A549 treated with DMSO at 1 μM for 4 hours (cell line): ENCODE measurements around the gene REM1. TPM values are rescaled to one million over a fixed set of nuclear protein-coding genes. Genes with fewer than 3 reads are reported as not detected.

Experiments
- total RNA-seq: library from RNA; stranded (reverse); fragments of 200-300 nt; extraction: Qiagen RNA extraction; gene quantifications from 5 replicates; pipeline ENCODE4 v1.2.3, GENCODE V29; 2022; ENCODE audit warnings: low read depth

The REM1 gene, protein sequence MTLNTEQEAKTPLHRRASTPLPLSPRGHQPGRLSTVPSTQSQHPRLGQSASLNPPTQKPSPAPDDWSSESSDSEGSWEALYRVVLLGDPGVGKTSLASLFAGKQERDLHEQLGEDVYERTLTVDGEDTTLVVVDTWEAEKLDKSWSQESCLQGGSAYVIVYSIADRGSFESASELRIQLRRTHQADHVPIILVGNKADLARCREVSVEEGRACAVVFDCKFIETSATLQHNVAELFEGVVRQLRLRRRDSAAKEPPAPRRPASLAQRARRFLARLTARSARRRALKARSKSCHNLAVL
- 0.13 TPM in 2 of 5 replicates, not detected in the others for total RNA-seq

DNA sequence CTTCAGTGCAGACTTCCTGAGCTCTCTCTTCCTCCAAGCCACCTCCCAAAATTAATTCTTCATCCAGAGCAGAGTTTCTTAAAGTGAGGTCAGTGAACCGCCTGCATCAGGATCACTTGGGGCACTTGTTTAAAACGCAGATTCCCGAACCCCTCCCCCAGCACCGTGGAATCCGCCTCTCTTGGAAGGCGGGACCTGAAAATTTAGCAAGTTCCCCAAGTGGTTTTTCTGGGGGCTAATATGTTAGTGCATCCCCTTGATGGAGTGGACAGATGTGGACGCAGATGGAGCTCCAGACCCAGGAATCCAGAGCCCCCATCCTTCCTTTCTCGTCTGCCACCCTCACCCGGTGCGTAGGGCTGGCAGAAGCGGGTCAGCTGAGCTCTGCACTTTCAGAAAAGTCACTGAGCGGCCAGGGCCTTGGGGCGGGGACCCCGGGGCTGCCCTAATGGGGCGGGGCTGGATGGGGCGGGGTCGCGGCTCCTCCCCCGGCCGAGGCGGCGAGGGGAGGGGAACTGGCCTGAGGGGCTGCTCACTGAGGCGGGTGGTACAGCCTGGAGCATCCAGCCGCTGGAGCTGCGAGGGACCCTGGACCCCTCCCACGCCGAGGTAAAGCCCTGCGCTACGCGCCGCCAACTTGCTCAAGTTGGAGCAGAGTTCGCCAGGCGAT, at the start of gene REM1, which contains the start of gene DEFB124:
Gene REM1, plus strand, starts transcription at position 531 of the 670 bp plus-strand sequence. CDS start 1,158 bp downstream, outside the sequence.
Gene DEFB124, minus strand, starts transcription at position 370 of the 670 bp plus-strand sequence. CDS start 2,114 bp downstream, outside the sequence.

DNA sequence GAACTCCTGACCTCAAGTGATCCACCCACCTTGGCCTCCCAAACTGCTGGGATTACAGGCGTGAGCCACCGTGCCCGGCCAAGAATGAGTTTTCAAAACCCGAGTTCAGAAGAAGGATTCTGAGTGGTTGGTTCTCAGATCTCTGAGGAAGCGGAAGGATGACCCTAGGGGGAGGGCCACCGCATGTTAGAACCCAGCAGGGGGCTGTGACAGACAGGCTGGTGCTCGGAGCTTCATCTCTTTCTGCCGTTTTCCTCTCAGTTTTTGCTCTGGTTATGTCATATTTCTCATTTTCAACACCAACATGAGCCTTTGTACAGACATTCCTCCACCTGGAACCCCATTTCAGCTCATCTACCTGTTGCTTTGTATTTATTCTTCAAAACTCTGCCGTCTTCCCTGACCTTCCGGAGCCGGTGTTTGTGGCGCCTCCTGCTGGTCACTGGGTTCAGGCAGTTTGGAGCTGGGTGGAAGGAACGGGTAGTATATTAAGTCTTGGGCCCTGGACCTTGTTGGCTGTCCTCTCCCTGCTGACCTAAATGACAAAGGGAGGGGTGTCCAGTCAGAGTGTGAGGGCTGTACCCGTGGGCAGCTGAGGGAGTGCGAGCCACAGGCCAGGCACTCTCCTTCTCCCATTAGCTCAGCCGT, 35.0 kb upstream of the REM1 start, which contains the start of gene DEFB123:
Gene DEFB123, plus strand, starts transcription at position 621 of the 648 bp plus-strand sequence. CDS start 67 bp downstream, outside the sequence.

DNA sequence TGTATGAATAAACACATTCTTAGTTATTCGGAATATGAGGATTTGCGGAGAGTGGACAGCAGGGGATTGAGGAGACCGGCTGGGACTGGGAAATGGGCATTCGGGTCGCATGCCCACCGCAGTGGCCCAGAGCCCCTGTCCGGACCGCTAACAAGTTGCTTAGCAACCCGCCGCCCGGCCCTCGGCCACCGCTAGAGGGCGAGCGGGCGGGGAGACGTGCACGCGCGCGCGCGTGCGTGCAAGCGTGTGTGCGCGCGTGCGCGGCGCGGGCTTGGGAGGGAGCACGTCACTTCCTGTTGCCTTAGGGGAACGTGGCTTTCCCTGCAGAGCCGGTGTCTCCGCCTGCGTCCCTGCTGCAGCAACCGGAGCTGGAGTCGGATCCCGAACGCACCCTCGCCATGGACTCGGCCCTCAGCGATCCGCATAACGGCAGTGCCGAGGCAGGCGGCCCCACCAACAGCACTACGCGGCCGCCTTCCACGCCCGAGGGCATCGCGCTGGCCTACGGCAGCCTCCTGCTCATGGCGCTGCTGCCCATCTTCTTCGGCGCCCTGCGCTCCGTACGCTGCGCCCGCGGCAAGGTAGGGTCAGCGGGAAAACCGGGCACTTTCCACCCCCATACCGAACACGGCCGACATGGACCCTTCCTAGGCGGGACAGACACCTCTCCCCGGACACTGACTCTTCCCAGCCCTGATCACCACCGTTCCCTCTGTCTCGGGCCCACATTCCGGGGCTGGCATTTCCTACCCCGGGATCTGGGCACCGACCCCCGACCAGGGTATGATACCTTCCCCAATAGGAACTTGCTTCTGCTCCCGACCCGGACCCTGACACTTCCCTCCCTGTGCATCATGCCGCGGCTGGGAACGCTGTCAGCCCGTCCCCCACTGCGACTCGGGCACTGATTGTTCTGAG, 39.3 kb downstream of the REM1 start, which contains the start of gene HM13:
Gene HM13, plus strand, starts transcription at position 289 of the 918 bp plus-strand sequence. Its CDS starts 110 bp downstream, at position 399.

Other genes starting within 250 kb of the REM1 start
- gene DEFB115, start 217.6 kb upstream of the REM1 start, total RNA-seq: not detected in 5 replicates
- not detected in 5 replicates for gene DEFB116, start 166.7 kb upstream of the REM1 start, total RNA-seq
- gene DEFB118, start 106.7 kb upstream of the REM1 start, total RNA-seq: not detected in 5 replicates
- not detected in 5 replicates for gene DEFB119, start 84.7 kb upstream of the REM1 start, total RNA-seq
- gene DEFB121, start 69.1 kb upstream of the REM1 start, total RNA-seq: not detected in 5 replicates
- gene DEFB123, start 34.7 kb upstream of the REM1 start, total RNA-seq: not detected in 5 replicates
- gene DEFB124, start 161 bp upstream of the REM1 start, total RNA-seq: not detected in 5 replicates
- 207 to 259 TPM (median 239 TPM) in 5 replicates for gene HM13, start 39.2 kb downstream of the REM1 start, total RNA-seq
- gene ID1, start 130.0 kb downstream of the REM1 start, total RNA-seq: 138 to 265 TPM (median 200 TPM) in 5 replicates
- not detected in 5 replicates for gene COX4I2, start 162.6 kb downstream of the REM1 start, total RNA-seq
- gene BCL2L1, start 247.6 kb downstream of the REM1 start, total RNA-seq: 140 to 174 TPM (median 151 TPM) in 5 replicates